Astrocyte of the spinal cord (primary cell): ENCODE results near the gene KANK2.

Experiments
- DNase-seq: peaks from one replicate; pipeline ENCODE4 v3.0.0; 2011; ENCODE audit warnings: low read depth, low spot score
- H3K4me3 ChIP-seq: 2 replicates; pipeline ENCODE4 v1.5.1; 2011; ENCODE audit warnings: low read depth, mild to moderate bottlenecking, low read length, moderate library complexity
- in situ Hi-C: cut with HindIII; loops from 2 replicates; pipeline ENCODE4 v1.10.0; 2017; ENCODE audit warnings: low sequenced_read_pairs
- TF ChIP-seq, protein P1 (sequence below): IDR thresholded peaks from 2 replicates; pipeline ENCODE4 v1.5.1; 2012; ENCODE audit warnings: low read depth, mild to moderate bottlenecking, low read length, inconsistent platforms

Gene KANK2

GRCh38 chr19:11240008-11240444 is 42.7 kb upstream of the KANK2 start:
- H3K4me3 ChIP-seq, result no peak overlapping the region
- in situ Hi-C loops, result no loop called here
- no peak for DNase-seq
- TF ChIP-seq, protein P1, sequence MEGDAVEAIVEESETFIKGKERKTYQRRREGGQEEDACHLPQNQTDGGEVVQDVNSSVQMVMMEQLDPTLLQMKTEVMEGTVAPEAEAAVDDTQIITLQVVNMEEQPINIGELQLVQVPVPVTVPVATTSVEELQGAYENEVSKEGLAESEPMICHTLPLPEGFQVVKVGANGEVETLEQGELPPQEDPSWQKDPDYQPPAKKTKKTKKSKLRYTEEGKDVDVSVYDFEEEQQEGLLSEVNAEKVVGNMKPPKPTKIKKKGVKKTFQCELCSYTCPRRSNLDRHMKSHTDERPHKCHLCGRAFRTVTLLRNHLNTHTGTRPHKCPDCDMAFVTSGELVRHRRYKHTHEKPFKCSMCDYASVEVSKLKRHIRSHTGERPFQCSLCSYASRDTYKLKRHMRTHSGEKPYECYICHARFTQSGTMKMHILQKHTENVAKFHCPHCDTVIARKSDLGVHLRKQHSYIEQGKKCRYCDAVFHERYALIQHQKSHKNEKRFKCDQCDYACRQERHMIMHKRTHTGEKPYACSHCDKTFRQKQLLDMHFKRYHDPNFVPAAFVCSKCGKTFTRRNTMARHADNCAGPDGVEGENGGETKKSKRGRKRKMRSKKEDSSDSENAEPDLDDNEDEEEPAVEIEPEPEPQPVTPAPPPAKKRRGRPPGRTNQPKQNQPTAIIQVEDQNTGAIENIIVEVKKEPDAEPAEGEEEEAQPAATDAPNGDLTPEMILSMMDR, result no peak

GRCh38 chr19:11239377-11240000 is 42.1 kb upstream of the KANK2 start, which contains the start of gene ANGPTL8:
ANGPTL8 (plus strand) TSS chr19:11239619; CDS start chr19:11239638, 19 bp downstream.
- H3K4me3 ChIP-seq, result no peak within 1 kb of the TSS
- DNase-seq, result no peak
- in situ Hi-C loops, result no loop called here
- TF ChIP-seq, protein P1, result no peak

DNA sequence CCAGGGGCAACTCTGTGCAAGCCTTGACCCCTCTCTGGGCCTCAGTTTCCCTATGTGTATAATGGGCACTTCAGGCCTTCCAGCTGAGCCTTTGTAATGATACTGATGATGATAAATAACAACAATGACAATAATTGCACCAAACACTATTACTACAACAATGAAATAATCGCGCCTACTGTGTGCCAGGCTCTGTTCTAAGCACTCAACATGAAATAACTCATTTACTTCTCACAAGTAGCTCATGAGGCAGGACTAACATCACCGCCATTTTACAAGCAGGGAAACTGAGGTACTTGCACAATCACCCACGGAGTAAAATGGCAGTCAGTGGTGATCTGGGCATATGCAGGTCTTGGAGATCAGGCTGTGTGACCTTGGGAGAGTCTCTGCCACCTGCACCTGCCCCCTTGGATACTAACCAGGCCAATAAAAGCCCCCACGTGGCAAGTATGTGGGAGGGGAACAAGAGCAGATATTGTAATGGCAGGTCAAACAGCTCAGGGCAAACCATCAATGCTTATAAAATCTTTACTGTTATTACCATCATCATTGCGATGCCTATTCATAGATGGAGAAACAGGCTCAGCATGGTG is 41.5 kb upstream of the KANK2 start:
- H3K4me3 ChIP-seq, result no peak overlapping the region
- no peak for DNase-seq
- TF ChIP-seq, protein P1, result no peak
- in situ Hi-C loops, result no loop called here

- DNase-seq, result no peak
- in situ Hi-C loops, result no loop called here
- H3K4me3 ChIP-seq, result no peak overlapping the region
- TF ChIP-seq, protein P1, result no peak
These were observed 40.7 kb upstream of the KANK2 start for GRCh38 chr19:11238041-11238440.

DNA sequence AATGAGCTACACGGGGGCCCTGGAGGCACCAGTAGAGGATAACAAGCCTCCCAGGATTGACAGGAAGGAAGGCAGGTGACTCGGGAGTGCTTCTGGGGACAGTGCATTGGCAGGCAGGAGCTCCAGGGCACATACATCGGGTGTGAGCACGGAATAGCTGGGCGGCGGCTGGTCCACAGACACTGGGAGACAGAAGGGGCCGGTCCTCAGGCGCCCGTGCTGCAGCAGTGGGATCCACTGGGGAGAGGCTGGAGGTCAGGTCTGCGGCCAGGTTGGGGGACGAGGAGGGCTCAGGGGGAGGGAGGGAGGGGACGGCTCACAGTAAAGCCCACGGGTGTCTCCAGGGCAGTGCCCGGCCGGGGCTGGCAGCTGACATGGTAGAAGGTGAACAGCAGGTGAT is 40.0 kb upstream of the KANK2 start:
- in situ Hi-C loops, result no loop called here
- no peak overlapping the region for H3K4me3 ChIP-seq
- TF ChIP-seq, protein P1, result no peak
- DNase-seq, result no peak

- in situ Hi-C loops, result no loop called here
- DNase-seq, result no peak
- no peak overlapping the region for H3K4me3 ChIP-seq
- TF ChIP-seq, protein P1, result no peak
These were observed 39.3 kb upstream of the KANK2 start for GRCh38 chr19:11236324-11237301.
